ENCODE results near the gene NCOA7.

DNA sequence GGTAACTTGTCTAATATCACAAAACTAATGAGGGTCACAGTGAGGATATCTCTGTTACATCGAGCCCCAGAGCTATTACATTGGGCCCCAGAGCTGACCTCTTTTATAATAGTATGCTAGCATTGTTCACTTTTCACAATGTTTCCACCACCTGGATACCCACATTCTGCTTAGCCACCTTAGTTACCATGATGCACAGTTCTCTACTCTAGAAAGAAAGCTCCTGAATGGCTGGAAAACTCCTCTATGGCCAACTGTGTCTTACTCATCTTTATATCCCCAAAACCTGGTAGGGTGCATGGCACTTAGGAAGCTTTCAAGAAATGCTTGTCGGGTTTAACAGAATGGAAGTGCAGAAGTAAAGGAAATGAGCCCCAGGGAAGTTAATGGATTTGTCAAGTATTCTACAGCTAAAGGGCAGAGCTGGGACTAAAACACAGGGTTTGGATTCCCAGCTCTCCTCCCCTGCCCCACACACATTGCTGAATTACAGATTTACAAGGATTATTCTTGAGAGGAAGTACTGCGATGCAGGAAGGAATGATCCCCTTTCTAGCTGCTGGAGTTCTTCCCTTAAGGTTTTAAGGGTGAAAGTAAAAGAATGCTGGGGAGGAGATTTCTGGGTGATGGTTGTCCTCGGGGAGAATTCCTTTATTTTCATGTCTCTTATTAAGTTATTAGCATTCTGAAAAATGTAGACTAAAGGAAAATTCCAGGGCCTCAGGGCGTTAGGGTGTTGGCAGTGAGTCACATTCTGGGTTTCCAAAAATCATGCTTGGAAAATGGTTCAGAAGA lies 149.7 kb downstream of the NCOA7 start:
- TF ChIP-seq POLR2AphosphoS5 (IDR thresholded peaks at IDR 0.05) = no peak
- TF ChIP-seq, protein P1, sequence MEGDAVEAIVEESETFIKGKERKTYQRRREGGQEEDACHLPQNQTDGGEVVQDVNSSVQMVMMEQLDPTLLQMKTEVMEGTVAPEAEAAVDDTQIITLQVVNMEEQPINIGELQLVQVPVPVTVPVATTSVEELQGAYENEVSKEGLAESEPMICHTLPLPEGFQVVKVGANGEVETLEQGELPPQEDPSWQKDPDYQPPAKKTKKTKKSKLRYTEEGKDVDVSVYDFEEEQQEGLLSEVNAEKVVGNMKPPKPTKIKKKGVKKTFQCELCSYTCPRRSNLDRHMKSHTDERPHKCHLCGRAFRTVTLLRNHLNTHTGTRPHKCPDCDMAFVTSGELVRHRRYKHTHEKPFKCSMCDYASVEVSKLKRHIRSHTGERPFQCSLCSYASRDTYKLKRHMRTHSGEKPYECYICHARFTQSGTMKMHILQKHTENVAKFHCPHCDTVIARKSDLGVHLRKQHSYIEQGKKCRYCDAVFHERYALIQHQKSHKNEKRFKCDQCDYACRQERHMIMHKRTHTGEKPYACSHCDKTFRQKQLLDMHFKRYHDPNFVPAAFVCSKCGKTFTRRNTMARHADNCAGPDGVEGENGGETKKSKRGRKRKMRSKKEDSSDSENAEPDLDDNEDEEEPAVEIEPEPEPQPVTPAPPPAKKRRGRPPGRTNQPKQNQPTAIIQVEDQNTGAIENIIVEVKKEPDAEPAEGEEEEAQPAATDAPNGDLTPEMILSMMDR (IDR thresholded peaks at IDR 0.05) = no peak

Data from stomach (tissue), 4 donors.